Islet precursor cell (in vitro differentiated cells): ENCODE data around the gene PDZD8.

ENCODE experiments used
- DNase-seq: peaks from one replicate; pipeline ENCODE4 v3.0.0-alpha.2; 2018

PDZD8 gene

DNA sequence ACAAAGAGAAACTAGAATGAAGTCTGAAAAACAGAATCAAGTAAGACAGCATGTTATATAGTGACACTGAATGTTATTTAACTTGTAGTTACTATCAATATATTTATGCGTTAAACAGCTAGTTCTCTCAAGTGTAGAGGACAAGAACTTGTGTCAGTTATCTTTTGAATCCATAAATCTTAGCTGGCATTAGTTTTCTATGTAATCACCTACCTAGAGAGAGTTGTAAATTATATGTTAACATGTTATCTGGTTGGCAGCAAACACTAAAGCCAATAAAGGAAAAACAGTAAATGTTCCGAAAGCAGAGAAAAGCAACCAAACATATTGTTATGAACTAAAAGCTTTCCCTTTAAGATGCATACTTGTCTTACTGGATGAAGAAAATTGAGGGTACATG is 97.6 kb downstream of the PDZD8 start:
- DNase-seq, result no peak

GRCh38 chr10:117275121-117275520 is 100.1 kb downstream of the PDZD8 start:
- no peak for DNase-seq

DNA sequence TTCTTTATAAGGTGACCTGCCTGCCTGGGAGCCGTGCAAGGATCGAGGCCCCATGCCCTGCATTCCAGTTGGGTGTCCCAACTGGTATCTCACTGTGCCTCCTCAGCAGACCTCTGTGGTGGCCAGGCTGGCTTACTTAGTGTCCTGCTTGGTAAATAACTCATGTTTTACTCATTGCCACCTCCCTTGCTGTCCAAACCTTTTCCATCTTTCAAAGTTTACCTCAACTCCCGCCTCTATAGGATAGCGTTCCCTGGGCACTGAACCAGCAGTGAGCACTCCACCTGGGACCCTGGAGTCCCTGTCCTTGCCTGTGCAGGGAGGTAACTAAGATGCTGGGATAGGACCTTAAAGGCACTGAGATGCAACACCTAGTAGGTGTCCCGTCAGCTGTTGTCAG is 100.7 kb downstream of the PDZD8 start:
- no peak for DNase-seq

DNA sequence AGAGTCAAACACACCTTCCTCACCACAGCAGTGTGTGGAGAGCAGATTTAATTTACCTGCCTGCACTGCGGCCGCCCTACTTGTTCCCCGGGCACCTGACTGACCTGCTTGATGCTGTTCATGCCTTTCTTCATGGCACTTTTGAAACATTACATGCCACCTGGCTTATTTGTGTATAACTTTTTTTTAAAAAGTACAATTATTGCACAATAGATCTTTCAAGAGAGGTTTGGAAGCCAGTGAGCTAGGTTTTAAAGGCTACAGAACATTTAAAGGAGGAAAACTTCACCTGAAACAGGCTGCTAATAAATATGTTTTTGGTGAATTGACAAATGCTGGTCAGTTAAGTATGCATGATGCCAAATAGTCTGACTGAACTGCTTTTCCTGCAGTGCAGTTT is 101.3 kb downstream of the PDZD8 start:
- no peak for DNase-seq

- no peak for DNase-seq
Observed at GRCh38 chr10:117272195-117273076, 102.8 kb downstream of the PDZD8 start.

- DNase-seq, result peak; percentile 71
Observed at GRCh38 chr10:117271427-117271826, 103.8 kb downstream of the PDZD8 start.

- DNase-seq, result no peak
Observed at GRCh38 chr10:117268907-117269306, 106.3 kb downstream of the PDZD8 start.

GRCh38 chr10:117268258-117268657 is 107.0 kb downstream of the PDZD8 start:
- no peak for DNase-seq

GRCh38 chr10:117266812-117267211 is 108.4 kb downstream of the PDZD8 start:
- no peak for DNase-seq

DNA sequence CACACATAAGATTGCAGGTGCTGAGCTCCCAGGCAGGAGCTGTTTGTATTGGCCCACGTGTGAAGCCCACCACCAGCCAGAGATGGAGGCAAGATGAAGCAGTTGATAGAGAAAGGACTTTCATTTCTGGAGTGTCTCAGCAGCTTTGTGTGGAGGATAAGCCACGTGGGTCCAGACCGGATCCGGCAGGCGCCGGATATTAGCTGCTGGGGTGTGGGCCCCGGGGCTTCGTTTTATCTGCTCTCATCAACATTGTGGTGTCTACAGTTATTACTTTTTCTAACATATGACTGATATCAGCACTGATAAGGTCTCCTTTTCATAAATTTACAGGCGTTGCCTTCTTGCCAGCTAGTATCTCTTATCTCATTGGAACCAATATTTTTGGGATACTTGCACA is 108.8 kb downstream of the PDZD8 start:
- no peak for DNase-seq

DNA sequence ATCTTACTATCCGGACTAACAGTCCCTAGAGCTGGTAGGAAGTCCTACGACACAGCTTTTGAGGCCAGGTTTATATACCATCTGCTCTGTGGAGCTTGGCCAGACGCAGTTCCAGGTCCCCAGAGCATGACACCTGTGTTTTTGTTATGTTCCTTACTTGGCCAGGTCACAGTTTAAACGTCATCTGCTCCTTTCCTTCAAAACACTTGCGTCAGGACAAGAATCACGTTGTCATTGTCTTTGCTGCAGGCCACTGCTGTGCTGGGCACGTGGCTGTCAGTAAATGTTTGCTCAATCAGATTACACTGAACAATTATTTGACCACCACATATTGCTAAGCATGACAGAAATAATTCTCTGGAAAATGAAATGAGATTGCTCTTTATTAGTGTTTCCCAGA is 110.5 kb downstream of the PDZD8 start:
- DNase-seq, result no peak

DNA sequence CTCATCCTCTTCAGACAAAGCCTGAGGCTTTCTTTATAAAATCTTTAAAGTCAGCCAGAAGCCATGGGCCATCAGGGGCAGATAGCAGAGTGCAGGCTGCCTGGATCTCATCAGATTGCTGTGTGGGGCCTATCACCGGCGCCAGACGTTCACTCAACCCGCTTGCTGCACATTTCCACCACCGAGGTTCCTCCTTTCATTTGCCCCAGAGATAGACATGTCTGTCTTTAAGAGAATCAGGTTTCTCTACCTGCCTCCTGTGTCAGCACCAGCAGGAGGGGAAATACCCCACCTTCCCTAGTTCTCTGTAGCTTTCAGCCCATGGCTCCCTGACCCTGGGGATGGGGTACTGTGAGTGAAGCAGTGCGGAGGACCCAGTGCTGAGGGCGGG is 112.3 kb downstream of the PDZD8 start:
- DNase-seq, result no peak

GRCh38 chr10:117262291-117262902 is 112.8 kb downstream of the PDZD8 start:
- no peak for DNase-seq

GRCh38 chr10:117261501-117261900 is 113.7 kb downstream of the PDZD8 start:
- DNase-seq, result no peak

DNA sequence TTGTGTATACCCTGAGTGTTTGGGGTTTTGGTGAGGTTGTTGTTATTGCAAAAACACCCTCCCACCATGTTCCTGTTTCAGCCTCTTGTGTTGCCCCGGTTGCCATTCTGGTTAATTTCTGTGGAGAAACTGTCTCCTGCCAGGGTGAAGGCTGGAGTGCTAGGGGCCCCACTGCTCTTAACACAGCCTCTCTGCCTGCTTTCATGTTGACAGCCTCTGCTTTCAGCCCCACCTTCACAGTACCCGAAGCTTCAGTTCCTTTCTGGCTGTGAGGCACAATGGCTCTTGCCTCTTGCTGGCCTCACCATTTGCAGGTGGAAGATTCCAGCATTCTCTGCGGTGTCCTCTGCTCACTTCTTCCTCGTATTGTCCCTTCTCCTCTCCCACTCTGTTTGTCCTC is 115.2 kb downstream of the PDZD8 start:
- DNase-seq, result peak; percentile 41

- DNase-seq, result no peak
Observed at GRCh38 chr10:117259279-117259678, 116.0 kb downstream of the PDZD8 start.

- no peak for DNase-seq
Observed at GRCh38 chr10:117257721-117258120, 117.5 kb downstream of the PDZD8 start.

DNA sequence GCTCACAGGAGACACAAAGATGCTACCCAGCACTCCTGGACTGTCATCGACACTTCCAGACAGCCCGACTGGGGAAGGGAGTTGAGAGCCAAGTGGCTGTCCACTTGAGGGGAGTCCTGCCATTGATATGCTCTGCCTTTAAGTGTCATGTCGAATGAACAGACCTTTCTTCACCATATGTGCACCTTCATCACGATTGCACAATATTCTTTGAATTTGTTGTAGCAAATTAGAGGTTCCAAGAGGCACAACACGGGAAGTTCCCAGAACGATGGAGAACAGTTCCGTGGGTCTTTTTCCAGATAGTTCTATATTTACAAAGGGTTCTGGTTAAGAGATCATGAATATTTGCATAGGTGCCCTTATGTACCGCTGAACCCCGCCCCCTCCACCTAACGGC is 118.3 kb downstream of the PDZD8 start:
- DNase-seq, result no peak

DNA sequence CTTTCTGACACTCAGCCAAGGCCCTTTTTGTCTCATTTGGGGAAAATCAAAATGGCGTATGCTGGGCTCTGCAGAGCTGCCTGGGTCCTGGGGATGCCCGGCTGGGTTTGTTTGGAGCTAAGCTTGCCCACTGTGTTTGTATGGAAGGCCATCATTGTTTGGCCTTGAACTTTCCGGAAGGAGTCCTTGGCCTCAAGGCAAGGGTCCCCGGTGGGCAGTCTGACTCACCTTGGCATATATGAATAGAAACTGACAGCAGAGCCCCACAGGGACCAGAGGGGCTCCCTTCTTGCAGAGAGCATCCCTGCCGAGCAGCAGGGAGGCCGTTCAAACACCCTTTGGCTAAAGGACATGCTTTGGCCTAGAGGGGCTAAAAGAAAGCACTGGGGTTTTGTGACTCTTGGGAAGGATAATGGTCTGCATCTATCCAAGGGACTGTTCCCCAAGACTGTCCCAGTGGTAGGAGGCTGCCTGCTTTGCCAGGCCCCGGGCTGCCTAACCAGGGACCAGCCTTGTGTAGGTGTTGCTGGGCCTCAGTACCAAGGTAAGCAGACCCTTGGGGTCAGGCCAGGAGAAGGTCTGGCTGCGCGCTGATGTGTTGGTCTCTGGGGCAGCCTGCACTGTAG is 119.3 kb downstream of the PDZD8 start:
- DNase-seq, result peak; percentile 29

GRCh38 chr10:117254774-117255735 is 120.2 kb downstream of the PDZD8 start:
- peak; percentile 32 for DNase-seq

GRCh38 chr10:117254338-117254737 is 120.9 kb downstream of the PDZD8 start:
- peak; percentile 41 for DNase-seq

DNA sequence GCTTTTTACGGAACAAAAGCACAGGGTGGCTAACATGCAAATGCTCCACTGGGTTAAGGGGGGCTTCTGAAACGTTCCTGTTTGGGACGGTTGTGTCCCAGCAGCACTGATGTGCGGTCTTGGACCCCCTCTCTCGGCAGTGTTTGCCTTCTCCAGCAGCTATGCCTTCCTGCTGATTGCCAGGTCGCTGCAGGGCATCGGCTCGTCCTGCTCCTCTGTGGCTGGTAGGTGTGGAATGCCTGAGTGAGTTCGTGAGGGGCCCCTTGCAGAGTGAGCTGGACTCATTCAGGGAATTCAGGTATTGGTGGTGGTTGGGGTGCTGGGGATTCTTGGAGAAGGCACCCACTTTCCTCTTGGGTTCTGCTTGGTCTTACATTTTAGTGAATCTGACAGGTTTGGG is 121.3 kb downstream of the PDZD8 start:
- DNase-seq, result peak; percentile 50

- no peak for DNase-seq
Observed at GRCh38 chr10:117250411-117250810, 124.8 kb downstream of the PDZD8 start.
